NCI-H510A treated with DMSO at 0.1 percent for 48 hours (cell line): Measurements from ENCODE around the gene SNX18.
A peak's percentile ranks its signal among the peaks of the same experiment; 100 is the strongest.

Experiments
- DNase-seq: peaks from one replicate; lab custom pipeline; 2025; lab: John Stamatoyannopoulos, UW

Gene SNX18

DNA sequence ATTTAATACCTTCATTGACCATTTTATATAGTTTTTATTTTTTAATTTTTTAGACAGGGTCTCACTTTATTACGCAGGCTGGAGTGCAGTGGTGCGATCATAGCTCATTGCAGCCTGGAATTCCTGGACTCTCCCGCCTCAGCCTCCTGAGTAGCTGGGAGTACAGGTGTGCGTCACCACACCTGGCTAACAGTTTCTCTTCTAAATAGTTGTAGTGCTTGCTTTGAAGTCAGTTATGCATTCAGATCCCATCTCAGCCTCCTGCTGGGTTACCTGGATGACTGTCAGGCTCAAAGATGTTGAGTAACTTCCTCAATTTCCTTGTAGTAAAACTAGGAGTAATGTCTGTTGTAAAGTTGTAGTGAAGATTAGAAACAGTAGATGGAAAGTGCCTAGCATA, 21.4 kb downstream of the SNX18 start:
- DNase-seq, result no peak

DNA sequence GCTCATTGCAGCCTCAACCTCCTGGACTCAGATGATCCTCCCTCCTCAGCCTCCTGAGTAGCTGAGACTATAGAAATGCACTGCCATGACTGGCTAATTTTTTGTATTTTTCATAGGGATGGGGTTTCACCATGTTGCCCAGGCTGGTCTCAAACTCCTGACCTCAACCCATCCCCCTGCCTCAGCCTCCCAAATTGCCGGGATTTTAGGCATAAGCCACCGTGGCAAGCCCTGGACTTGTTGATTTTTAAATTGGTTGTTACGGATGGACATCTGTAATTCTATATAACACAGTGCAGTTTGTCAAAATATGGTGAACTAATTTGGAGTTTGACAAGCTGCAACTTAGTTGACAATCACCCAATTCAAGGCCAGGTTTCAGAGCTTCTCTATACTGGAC, 22.7 kb downstream of the SNX18 start:
- no peak for DNase-seq

DNA sequence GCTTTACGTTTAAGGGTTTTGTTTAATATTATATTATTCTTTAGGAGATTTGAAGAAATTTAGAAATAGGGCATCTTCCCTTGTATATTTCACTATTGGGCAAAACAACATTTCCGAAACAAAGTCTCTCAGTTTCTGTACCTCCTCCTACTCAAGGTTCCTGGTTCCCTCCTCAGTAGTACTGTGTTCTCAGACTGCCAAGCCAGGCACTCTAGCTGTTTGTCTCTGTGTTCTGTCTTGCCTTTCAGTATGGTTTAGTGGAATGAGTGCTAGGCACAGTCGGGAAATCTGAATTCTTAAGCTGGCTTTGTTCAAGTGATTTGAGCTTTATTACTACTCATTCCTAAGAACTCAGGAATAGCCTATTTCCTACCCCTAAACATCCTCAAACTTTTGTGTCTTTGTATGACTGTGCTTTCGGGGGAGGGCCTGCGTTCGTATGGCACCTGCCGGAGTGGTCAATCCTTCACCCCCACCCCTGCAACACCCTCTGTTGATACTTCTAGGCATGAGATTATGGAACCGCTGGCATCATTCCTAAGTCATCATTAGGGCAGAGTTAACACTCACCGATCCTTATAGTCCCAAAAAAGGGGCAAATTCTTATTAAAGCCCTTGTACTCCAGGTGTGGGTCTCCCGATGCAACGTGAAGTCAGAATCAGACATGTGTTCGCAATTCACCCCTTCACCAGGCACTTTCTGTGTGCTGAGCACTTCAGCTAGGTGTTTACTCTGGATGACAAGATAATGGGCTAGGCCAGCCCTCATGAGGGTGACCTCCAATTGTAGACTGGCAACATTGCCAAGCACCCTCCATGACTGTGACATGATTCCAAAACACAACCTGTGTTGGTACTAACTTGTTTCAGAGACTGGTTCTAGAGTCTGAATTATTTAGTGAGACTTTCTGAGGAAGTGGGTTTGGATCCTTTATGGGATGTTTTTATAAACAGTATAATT, 24.5 kb downstream of the SNX18 start:
- DNase-seq, result peak; percentile 19

DNA sequence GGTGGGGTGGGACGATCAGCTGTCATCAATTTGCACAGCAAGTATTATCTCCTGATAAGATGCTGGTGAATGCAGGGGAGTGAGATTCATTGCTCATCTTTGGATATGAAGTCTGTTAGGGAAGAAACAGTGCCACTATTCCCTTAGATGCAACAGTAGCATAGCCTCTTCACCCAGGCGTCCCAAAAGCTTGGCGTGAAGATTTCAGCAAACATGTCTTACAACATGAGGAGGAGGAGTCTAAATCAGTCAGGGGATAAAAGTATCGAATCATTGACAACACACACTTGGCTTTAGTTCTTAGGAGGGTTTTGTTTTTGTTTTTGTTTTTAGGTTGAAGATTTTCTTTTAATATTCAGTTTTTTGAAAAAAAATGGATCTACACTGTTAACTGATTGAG, 26.5 kb downstream of the SNX18 start:
- DNase-seq, result no peak

DNA sequence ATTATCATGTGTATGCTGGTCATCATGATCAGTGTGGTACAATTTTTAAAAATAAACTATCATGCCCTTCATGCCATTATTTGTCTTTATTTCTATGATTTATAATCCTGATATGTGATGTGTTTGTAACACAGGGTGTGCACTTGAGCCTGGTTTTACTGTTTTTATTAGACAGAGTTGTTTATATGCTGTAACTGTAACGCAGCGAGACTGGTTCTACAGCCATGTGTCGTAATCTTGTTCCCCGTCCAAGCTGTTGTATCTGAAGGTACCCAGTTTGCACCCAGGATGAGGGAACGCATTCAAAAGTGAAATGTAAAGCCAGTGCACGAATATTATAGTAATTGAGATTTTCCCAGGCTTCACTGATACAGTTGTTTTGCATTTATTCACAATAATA, 28.2 kb downstream of the SNX18 start:
- no peak for DNase-seq

DNA sequence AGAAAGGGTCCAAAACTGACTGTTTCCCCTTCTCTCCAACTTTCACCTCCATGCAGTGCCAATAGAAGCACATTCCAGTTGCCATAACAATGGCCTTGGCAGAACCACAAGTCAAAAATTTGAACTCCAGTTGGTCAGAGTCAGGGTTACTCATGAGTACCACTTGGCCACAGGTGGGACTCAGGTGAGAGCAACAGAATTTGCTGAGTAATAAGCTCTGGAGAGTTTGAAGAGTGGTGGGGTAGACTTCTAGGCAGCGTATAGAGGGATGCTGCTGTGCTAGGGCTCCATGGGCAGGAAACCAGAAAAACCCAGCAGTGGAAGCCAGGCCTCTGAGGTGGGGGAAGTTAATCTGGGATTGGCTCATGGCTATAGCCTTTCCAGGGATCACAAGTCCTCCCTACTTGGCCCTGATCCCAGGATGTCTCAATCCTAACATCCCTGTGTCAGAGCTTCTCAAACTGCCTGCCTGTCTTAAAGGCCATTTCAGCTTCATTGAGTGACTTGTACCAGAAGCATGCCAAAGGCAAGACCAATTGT, 30.2 kb downstream of the SNX18 start:
- no peak for DNase-seq

DNA sequence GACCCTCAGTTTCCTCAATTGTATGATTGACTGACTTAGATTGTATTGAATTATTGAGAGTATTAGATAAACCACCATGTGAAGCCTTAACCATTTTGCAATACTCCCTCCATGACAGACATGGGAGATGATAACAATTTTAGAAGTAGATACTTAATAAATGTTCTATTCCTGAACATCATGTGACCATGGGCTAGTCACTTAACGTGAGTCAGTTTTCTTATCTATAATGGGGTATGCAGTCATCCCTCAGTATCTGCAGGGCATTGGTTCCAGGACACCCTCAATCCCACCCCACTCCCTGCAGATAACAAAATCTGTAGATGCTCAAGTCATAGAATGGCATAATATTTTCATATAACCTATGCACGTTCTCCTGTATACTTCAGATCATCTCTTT, 31.0 kb downstream of the SNX18 start:
- DNase-seq, result no peak

DNA sequence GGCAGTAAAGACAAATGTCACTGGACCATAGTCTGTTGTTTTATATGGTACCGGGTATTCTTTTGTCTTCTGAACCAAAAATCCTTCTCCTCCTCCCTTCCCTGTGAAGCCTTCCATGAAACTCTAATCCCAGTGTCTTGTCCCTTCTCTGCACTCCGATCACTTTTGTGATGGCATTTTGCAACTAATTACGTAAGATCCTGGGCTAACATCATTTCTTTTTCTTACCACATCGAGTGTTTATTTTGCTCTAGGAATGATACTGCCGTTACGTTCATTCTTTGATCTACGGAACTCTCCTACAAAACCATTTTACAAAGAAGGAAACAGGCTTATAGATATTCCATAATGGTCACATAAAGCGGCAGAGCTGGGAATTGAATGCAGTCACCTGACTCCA, 33.7 kb downstream of the SNX18 start:
- DNase-seq, result no peak

DNA sequence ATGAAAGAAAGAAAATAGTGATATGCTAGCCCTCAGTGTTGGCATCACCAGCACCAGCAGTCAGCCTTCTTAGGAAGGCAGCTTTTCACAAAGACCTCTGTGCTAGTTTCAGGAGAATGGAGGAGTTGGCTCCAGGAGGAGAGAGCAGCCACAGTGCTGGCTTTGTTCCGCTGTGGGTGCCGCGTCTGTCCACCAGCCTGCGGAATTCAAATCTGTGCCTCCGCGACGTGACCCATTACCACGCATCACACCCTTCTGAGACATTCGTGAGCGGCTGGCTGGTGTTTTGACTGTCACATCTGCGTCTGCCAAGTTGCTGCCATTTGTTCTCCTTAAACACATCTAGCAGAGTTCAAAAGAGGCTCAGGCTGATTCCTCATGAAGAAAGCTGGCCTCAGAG, 34.4 kb downstream of the SNX18 start:
- no peak for DNase-seq

DNA sequence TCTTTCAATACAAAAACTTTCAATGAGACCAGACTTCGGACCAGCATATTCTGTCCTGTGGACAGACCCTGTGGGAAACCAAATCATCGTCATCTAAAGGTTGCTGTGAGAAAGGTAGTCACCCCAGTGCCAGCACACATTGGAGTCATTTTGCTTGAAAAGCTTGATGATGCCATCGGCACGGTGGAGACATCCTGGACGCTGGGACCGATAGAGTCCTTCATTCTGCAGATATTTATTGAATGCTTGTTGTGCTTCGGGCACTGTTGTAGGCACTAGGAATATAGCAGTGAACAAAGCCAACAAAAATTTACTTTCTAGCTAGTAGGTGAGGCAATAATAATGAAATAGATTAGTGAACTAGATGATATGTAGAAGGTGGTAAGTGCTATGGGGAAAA, 34.9 kb downstream of the SNX18 start:
- no peak for DNase-seq

DNA sequence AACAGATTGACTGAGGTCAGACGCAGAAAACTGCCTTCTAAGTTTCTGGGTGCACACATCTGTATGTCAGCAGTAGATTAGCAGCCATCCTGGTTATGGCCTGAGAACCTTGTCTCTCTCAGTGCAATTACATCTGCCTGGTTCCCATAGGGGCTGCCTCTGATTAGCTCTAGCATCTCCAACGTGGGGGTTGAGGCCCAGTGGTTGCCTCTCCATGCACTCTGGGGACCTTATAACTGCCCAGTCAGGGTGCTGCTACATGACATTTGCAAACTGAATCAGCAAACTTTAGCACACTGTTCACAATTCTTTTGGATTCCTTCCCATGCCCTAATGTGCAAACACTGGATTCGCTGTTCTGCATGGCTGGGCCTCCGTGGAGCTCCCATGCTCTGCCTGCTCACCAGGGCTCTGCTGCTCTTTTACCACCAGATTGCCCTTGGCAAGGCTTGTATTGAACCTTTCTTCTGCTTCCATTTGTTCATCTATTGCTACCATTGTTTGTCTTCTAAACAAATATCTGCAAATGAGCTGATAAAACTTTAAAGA, 36.2 kb downstream of the SNX18 start:
- no peak for DNase-seq

DNA sequence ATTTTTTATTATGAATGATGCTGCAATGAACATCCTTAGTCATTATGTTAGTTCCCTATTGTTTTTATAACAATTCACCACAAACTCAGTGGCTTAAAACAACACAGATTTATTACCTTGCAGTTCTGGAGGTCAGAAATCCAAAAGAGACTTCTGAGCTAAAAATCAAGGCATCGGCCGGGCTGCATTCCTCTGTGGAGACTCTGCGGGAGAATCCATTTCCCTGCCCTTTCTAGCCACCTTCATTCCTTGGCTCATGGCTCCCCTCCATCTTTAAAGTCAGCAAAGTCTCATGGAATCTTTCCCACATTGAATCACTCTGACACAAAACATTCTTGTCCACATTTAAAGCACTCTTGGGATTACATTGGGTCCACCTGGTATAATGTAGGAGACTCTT, 38.6 kb downstream of the SNX18 start:
- no peak for DNase-seq

DNA sequence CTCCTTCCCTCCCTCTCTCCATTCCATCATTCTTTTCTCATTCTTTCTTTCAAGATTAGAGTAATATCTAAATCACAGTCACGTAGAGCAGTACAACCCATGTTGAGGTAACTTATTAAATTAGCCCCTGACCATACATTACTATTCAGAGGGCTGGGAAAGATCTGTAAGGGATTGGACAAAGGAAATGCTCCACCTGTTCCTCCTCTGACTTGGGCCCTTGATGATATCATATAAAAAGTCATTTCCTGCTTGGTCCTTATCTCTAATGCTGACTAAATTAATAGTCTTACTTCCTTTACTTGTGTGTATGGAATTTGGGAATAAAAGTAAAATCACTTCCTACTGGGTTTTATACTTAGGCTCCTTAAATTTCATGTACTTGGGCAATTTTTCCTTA, 40.8 kb downstream of the SNX18 start:
- no peak for DNase-seq

DNA sequence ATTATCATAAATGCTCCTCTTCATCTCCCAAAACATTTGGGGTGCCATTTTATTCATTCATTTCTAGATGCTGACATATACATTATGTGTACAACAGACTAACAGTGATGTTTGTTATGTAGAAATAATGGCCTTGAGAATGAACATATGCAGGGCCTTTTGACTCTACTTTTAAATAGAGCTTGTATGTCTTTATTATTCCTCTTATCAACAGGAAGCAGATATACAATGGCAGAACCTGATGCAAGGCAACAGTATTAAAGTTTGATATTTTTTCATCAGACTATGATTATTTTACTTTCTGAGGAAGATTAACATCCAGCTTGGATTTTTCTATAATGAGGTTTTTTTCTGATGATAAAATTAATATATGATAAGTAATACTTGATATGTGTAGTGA, 44.1 kb downstream of the SNX18 start:
- no peak for DNase-seq

DNA sequence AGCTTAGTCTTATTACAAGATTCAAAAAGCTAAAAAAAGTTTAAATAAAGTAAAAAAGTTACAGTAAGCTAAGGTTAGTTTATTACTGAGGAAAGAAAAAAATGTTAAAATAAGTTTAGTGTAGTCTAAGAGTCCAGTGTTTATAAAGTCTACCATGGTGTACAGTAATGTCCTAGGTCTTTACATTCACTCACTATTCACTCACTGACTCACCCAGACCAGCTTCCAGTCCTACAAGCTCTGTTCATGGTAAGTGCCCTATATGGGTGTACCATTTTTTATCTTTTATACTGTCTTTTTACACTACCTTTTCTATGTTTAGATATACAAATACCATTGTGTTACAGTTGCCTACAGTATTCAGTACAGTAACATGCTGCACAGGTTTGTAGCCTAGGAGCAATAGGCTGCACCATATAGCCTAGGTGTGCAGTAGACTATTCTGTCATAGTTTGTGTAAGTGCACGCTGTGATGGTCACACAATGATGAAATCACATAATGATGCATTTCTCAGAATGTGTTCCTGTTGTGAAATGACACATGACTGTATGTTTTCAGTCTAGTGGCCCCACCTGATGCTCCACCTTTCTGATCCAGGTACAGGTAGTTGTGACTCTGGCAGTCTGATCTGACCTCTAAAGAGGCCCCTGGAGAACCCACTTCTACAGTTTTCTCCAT, 45.7 kb downstream of the SNX18 start:
- no peak for DNase-seq

DNA sequence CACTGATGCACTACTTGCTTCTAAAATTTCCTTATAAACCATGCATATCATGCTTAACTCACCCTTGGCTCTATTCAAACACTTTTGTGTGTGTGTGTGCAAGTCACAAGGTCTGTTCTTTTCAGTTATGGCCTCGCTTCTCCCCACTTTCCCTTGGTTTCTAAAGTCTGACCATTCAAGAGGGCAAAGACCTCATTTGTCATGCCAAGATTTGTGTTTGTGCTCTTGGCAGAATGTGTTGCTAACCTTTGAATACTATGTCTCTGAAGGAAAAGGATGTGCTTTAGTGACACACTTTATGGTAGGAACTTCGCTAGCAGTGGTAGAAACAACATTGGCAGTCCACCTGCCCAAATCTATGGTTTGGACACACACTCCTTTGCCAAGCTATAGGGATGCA, 50.4 kb downstream of the SNX18 start:
- no peak for DNase-seq

DNA sequence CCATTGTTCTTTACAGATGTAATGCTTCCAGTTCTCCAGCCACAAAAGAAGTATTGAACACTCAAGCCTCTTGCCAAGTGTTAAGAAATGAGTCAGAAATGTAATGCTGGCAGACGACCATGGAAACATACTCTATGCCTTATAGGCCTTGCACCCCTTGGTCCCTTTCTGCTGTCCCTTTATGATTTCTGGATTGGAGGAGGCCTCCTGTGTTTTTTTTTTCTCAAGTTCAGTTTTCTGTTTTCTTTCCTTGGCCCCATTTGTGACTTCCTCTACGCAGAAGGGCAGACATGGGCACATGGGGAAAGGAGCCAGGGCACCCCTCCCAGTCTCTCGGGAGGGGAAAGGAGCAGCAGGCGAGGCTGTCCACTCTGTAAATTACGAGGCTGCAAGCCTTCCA, 53.4 kb downstream of the SNX18 start:
- no peak for DNase-seq

DNA sequence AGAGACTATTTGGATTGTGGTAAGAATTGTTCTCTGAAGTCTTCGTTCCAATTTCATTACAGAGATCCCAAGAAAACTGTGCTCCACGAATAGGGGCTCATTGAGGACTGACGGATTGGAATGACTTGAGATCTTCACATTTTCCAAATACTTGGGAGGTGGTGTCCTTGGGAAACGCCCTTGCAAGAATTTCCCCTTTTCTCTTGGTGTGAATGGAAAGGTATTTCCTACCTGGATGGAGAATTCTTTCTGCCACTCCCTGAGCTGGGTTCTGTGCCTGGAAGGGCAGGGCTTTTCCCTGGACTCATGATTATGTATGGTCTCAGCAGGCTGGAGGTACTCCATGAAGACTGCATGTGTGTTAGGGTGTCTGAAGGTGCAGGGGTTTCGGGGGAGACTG, 53.9 kb downstream of the SNX18 start:
- DNase-seq, result no peak

DNA sequence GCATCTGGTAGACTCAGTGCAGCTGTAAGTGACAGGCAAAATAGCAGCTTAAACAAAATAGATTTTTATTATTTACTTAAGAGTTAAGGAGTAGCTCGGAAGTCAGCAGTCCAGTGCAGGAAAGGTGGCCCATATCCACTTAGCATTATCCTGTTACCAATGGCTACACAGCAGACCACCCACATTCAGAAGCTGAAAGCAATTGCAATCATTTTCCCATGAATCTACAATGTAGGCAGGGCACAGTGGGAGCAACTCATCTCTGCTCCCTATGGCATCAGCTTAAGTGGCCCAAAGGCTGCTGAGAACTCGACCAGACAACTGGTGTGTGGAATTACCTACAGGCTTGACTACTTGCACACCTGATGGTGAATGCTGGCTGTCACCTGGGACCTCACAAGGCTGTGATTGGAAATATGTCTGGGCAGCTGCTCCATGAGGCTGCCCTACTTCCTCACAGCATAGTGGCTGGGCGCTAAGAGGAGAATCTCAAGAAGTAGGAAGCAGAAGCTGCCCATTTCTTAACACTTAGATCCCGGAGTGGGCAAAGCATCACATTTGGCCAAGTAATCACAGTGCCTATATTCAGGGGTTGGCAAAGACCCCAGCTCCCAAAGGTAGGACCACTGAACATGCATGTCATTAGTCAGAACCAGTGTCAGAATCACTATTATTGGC, 56.4 kb downstream of the SNX18 start:
- DNase-seq, result no peak

DNA sequence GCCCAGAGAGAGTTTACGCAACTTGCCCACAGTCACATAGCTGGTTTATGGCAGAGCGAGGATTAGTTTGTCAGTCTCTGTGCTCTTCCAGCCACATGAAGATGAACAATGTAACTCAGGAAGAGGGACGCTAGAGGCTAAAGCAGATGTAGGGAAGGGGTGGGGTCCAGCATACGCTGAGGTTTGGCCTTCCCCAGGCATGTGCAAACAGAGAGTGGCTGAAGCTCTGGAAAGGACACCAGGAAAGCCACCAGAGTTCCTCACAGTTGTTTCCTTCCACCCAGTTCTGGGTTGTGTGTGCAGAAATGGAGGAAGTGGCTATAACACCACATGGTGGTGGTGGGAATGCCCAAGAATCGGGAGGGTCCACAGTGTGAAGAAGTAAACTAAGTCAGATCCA, 60.0 kb downstream of the SNX18 start:
- DNase-seq, result no peak

DNA sequence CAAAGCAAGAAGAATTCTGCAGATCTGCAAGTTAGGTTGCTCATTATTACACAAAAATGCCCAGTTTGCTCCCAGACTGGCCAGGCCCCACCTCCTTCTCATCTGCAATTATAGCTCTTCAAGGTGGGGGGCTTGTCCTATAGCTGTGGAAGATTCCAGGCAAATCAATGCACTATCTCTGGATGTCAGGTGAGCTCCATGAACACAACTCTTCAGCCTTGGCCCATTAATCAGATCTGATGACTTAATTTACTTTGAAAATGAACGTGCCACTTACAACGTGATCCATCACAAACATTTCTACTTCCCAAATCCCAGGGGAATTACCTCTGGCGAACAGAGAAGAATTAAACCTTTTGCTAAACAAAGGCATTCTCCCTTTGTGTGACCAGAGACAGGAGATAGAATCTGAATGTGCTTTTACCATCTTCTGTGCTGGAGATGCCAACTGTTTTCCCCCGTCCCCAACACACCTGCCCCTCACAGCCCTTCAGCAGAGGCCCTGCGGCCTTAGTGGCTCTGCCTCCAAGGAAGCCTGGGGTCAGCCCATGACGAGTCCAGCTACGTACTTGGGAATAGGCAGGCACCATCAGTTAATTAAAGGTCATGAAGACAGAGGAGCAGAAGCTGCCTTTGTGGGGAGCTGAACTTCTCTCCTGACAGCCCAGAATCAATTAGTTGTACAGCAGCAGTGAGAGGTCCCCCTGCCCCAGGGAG, 60.5 kb downstream of the SNX18 start:
- no peak for DNase-seq
